ENCODE results near the gene CREM.
"Not testable (repeated sequence)": the region's sequence is repeated elsewhere in the genome, so short reads cannot be mapped to it uniquely, and the experiment has no call there.

The CREM gene

GRCh38 chr10:35126530-35127288, at the start of gene CREM:
Gene CREM (plus strand): TSS chr10:35126846. CDS start chr10:35137836, 10,990 bp downstream.
- peak; percentile 98 for DNase-seq (ENCODE audit: low spot score)

GRCh38 chr10:35079265-35079664, 47.4 kb upstream of the CREM start:
- DNase-seq (ENCODE audit: low spot score): no peak

- DNase-seq (ENCODE audit: low spot score): no peak
These were observed 46.9 kb upstream of the CREM start for GRCh38 chr10:35079763-35080162.

- not testable (repeated sequence) for DNase-seq (ENCODE audit: low spot score)
These were observed 46.4 kb upstream of the CREM start for GRCh38 chr10:35080261-35080660.

- no peak for DNase-seq (ENCODE audit: low spot score)
These were observed 43.4 kb upstream of the CREM start for GRCh38 chr10:35083242-35083641.

- DNase-seq (ENCODE audit: low spot score): peak; percentile 32
These were observed 37.0 kb upstream of the CREM start for GRCh38 chr10:35089611-35090161.

GRCh38 chr10:35090162-35090954, 36.3 kb upstream of the CREM start, which contains the start of gene CUL2:
Gene CUL2 (minus strand): TSS chr10:35090341. CDS start chr10:35071317, 19,024 bp downstream.
- DNase-seq (ENCODE audit: low spot score): peak; percentile 92

- DNase-seq (ENCODE audit: low spot score): no peak
These were observed 34.5 kb upstream of the CREM start for GRCh38 chr10:35091994-35092790.

GRCh38 chr10:35092851-35093250, 33.8 kb upstream of the CREM start:
- DNase-seq (ENCODE audit: low spot score): no peak

GRCh38 chr10:35096312-35096711, 30.3 kb upstream of the CREM start:
- no peak for DNase-seq (ENCODE audit: low spot score)

- no peak for DNase-seq (ENCODE audit: low spot score)
These were observed 29.1 kb upstream of the CREM start for GRCh38 chr10:35097510-35097909.

- DNase-seq (ENCODE audit: low spot score): no peak
These were observed 22.8 kb upstream of the CREM start for GRCh38 chr10:35103882-35104281.

- no peak for DNase-seq (ENCODE audit: low spot score)
These were observed 14.1 kb upstream of the CREM start for GRCh38 chr10:35112571-35112970.

- no peak for DNase-seq (ENCODE audit: low spot score)
These were observed 7.3 kb upstream of the CREM start for GRCh38 chr10:35119378-35119777.

- no peak for DNase-seq (ENCODE audit: low spot score)
These were observed 2.1 kb upstream of the CREM start for GRCh38 chr10:35124540-35124939.

- no peak for DNase-seq (ENCODE audit: low spot score)
These were observed 550 bp upstream of the CREM start for GRCh38 chr10:35126062-35126529.

GRCh38 chr10:35127289-35127891, 744 bp downstream of the CREM start:
- peak; percentile 43 for DNase-seq (ENCODE audit: low spot score)

- DNase-seq (ENCODE audit: low spot score): no peak
These were observed 2.6 kb downstream of the CREM start for GRCh38 chr10:35129185-35129674.

- DNase-seq (ENCODE audit: low spot score): no peak
These were observed 4.0 kb downstream of the CREM start for GRCh38 chr10:35130663-35131062.

- no peak for DNase-seq (ENCODE audit: low spot score)
These were observed 6.1 kb downstream of the CREM start for GRCh38 chr10:35132727-35133126.

GRCh38 chr10:35133586-35133985, 6.9 kb downstream of the CREM start:
- DNase-seq (ENCODE audit: low spot score): no peak

All from germinal center (tissue), 1 donor.